HG02938 (cell line): ENCODE results near the gene COX7B2.

Source experiments
- ATAC-seq: cut with Tn5 transposase; IDR thresholded peaks from one replicate; pipeline ENCODE4 v1.9.1; 2021; ENCODE audit warnings: mild to moderate bottlenecking, moderate library complexity; ENCODE audit not compliant: unreplicated experiment

Gene COX7B2

GRCh38 chr4:46909078-46909477, at the start of gene COX7B2:
TSS of gene COX7B2 (minus strand) at chr4:46909245. CDS start at chr4:46735192, 174,053 bp downstream.
- no peak for ATAC-seq

- no peak for ATAC-seq
Observed at GRCh38 chr4:46956451-46956850, 47.4 kb upstream of the COX7B2 start.

- no peak for ATAC-seq
Observed at GRCh38 chr4:46955601-46956000, 46.6 kb upstream of the COX7B2 start.

GRCh38 chr4:46954643-46955042, 45.6 kb upstream of the COX7B2 start:
- no peak for ATAC-seq

- no peak for ATAC-seq
Observed at GRCh38 chr4:46953564-46953963, 44.5 kb upstream of the COX7B2 start.

- no peak for ATAC-seq
Observed at GRCh38 chr4:46952451-46952850, 43.4 kb upstream of the COX7B2 start.

GRCh38 chr4:46950826-46951225, 41.8 kb upstream of the COX7B2 start:
- ATAC-seq: no peak

GRCh38 chr4:46949822-46950221, 40.8 kb upstream of the COX7B2 start:
- no peak for ATAC-seq

GRCh38 chr4:46947541-46947940, 38.5 kb upstream of the COX7B2 start:
- ATAC-seq: no peak

- no peak for ATAC-seq
Observed at GRCh38 chr4:46946919-46947536, 38.0 kb upstream of the COX7B2 start.

GRCh38 chr4:46945062-46945461, 36.0 kb upstream of the COX7B2 start:
- no peak for ATAC-seq

- ATAC-seq: no peak
Observed at GRCh38 chr4:46944345-46944744, 35.3 kb upstream of the COX7B2 start.

GRCh38 chr4:46937493-46937892, 28.4 kb upstream of the COX7B2 start:
- no peak for ATAC-seq

GRCh38 chr4:46934726-46935125, 25.7 kb upstream of the COX7B2 start:
- ATAC-seq: no peak

GRCh38 chr4:46933686-46934085, 24.6 kb upstream of the COX7B2 start:
- ATAC-seq: no peak

GRCh38 chr4:46931981-46932380, 22.9 kb upstream of the COX7B2 start:
- ATAC-seq: peak; percentile 81

- no peak for ATAC-seq
Observed at GRCh38 chr4:46930891-46931290, 21.8 kb upstream of the COX7B2 start.

- ATAC-seq: no peak
Observed at GRCh38 chr4:46927201-46927600, 18.2 kb upstream of the COX7B2 start.

- ATAC-seq: no peak
Observed at GRCh38 chr4:46924789-46925529, 15.9 kb upstream of the COX7B2 start.

GRCh38 chr4:46922205-46922604, 13.2 kb upstream of the COX7B2 start:
- no peak for ATAC-seq

- no peak for ATAC-seq
Observed at GRCh38 chr4:46908148-46908547, 897 bp downstream of the COX7B2 start.

GRCh38 chr4:46900082-46900481, 9.0 kb downstream of the COX7B2 start:
- ATAC-seq: no peak

GRCh38 chr4:46894826-46895225, 14.2 kb downstream of the COX7B2 start:
- ATAC-seq: no peak
